H1 (cell line): Measurements from ENCODE around the gene GABRR3. TPM values are rescaled to one million over a fixed set of nuclear protein-coding genes. Genes with fewer than 3 reads are reported as not detected.

Experiments
- CTCF ChIA-PET: fragments of 300-600 bp; sonication (Branson Sonifier 250); formaldehyde crosslinking; loops from one replicate; lab custom pipeline; 2021; ENCODE audit not compliant: partially characterized antibody; lab: Charles Lee
- POLR2A ChIA-PET: fragments of 300-600 bp; sonication (Branson Sonifier 250); formaldehyde crosslinking; loops from one replicate; lab custom pipeline; 2021; ENCODE audit warnings: inconsistent platforms; ENCODE audit not compliant: partially characterized antibody; lab: Charles Lee
- DNase-seq, 2 experiments: peaks; one replicate each; pipeline versions ENCODE4 v3.0.0 to v3.0.0-alpha.2; 2010 to 2022; ENCODE audit warnings: low spot score in 2 of 2, low read depth in 1 of 2, mixed read lengths in 1 of 2
- FAIRE-seq: peaks from 2 replicates; lab custom pipeline; 2011; peaks lifted over from hg19 to GRCh38; lab: Jason Lieb, UNC
- H2AFZ ChIP-seq: 2 replicates; pipeline ENCODE4 v1.8.1; 2012; ENCODE audit warnings: low read length, inconsistent platforms
- H2AK5ac ChIP-seq: 2 replicates; pipeline ENCODE4 v1.6.1; 2013; ENCODE audit warnings: low read depth, low read length
- H2BK120ac ChIP-seq: replicated peaks from 2 replicates; pipeline ENCODE3; 2013; ENCODE audit warnings: low read depth, low read length, inconsistent platforms
- H2BK12ac ChIP-seq: 2 replicates; pipeline ENCODE4 v1.6.1; 2013; ENCODE audit warnings: low read depth, low read length
- H2BK15ac ChIP-seq: 2 replicates; pipeline ENCODE4 v1.6.1; 2013; ENCODE audit warnings: low read length
- H2BK20ac ChIP-seq: 2 replicates; pipeline ENCODE4 v1.6.1; 2013; ENCODE audit warnings: low read length
- H2BK5ac ChIP-seq: 2 replicates; pipeline ENCODE4 v1.6.1; 2013; ENCODE audit warnings: low read depth, low read length
- H3K14ac ChIP-seq: 2 replicates; pipeline ENCODE4 v1.6.1; 2013; ENCODE audit warnings: inconsistent platforms; ENCODE audit not compliant: insufficient read length
- H3K18ac ChIP-seq: 2 replicates; pipeline ENCODE4 v1.6.1; 2013; ENCODE audit warnings: low read length; ENCODE audit errors: extremely low read depth
- H3K23ac ChIP-seq: 2 replicates; pipeline ENCODE4 v1.6.1; 2013; ENCODE audit warnings: inconsistent platforms; ENCODE audit not compliant: insufficient read length
- H3K23me2 ChIP-seq: 2 replicates; pipeline ENCODE4 v1.6.1; 2013; ENCODE audit warnings: low read depth, low read length
- H3K27ac ChIP-seq: 2 replicates; pipeline ENCODE4 v1.6.1; 2011; ENCODE audit warnings: low read depth, low read length, inconsistent platforms
- H3K27me3 ChIP-seq, 4 experiments: replicated peaks in 1 of 4; 1 replicate in 1 of 4; 2 replicates in 3 of 4; pipeline versions ENCODE4 v1.6.1 to v1.8.1; 2011 to 2013; ENCODE audit warnings: low read length in 3 of 4, mild to moderate bottlenecking in 3 of 4, inconsistent platforms in 2 of 4, mixed read lengths in 2 of 4, moderate library complexity in 1 of 4; ENCODE audit not compliant: control insufficient read depth in 3 of 4, insufficient read depth in 3 of 4; ENCODE audit errors: extremely low read depth in 1 of 4
- H3K36me3 ChIP-seq, 4 experiments: 2 replicates each; pipeline versions ENCODE4 v1.6.1 to v1.8.1; 2011 to 2013; ENCODE audit warnings: mild to moderate bottlenecking in 4 of 4, low read length in 3 of 4, moderate library complexity in 2 of 4, control low read depth in 1 of 4, inconsistent platforms in 1 of 4; ENCODE audit not compliant: insufficient read depth in 4 of 4, control insufficient read depth in 2 of 4
- H3K4ac ChIP-seq: replicated peaks from 2 replicates; pipeline ENCODE3; 2013; ENCODE audit warnings: low read length, low read depth, mixed read lengths, inconsistent platforms; ENCODE audit not compliant: insufficient read length
- H3K4me1 ChIP-seq, 4 experiments: replicated peaks in 1 of 4; 1 replicate in 1 of 4; 2 replicates in 3 of 4; pipeline versions ENCODE4 v1.6.1 to v1.8.1; 2011 to 2013; ENCODE audit warnings: low read length in 3 of 4, inconsistent platforms in 2 of 4, mixed read lengths in 1 of 4; ENCODE audit not compliant: insufficient read depth in 4 of 4, control insufficient read depth in 3 of 4
- H3K4me2 ChIP-seq, 2 experiments: 2 replicates each; pipeline versions ENCODE4 v1.6.1 to v1.8.1; 2011 to 2013; ENCODE audit warnings: low read depth in 2 of 2, low read length in 2 of 2, control low read depth in 1 of 2, inconsistent platforms in 1 of 2, mild to moderate bottlenecking in 1 of 2; ENCODE audit not compliant: insufficient read depth in 1 of 2
- H3K4me3 ChIP-seq, 4 experiments: fragments of 200-600, 300-600 bp in 1 of 4; sonication (generic), shearing (Covaris generic), sonication (Bioruptor Twin) in 1 of 4; 2 replicates each; pipeline versions ENCODE4 v1.5.1 to v1.8.1; 2011 to 2016; ENCODE audit warnings: low read length in 4 of 4, low read depth in 3 of 4, control low read depth in 2 of 4, inconsistent platforms in 2 of 4, mild to moderate bottlenecking in 2 of 4, mixed read lengths in 1 of 4, moderate library complexity in 1 of 4; ENCODE audit not compliant: insufficient read depth in 2 of 4; ENCODE audit errors: extremely low read depth in 1 of 4
- H3K56ac ChIP-seq: replicated peaks from 2 replicates; pipeline ENCODE3; 2013; ENCODE audit warnings: low read depth, mild to moderate bottlenecking, mixed read lengths, low read length, inconsistent platforms; ENCODE audit not compliant: insufficient read length
- H3K79me1 ChIP-seq: 2 replicates; pipeline ENCODE4 v1.6.1; 2013; ENCODE audit warnings: low read depth, low read length, control low read depth
- H3K79me2 ChIP-seq, 2 experiments: 2 replicates each; pipeline versions ENCODE4 v1.6.1 to v1.8.1; 2012 to 2013; ENCODE audit warnings: low read length in 2 of 2, mild to moderate bottlenecking in 2 of 2, inconsistent platforms in 1 of 2; ENCODE audit not compliant: insufficient read depth in 2 of 2, control insufficient read depth in 1 of 2
- H3K9ac ChIP-seq, 4 experiments: replicated peaks in 1 of 4; 1 replicate in 1 of 4; 2 replicates in 3 of 4; pipeline versions ENCODE4 v1.6.1 to v1.8.1; 2011 to 2013; ENCODE audit warnings: low read depth in 3 of 4, low read length in 3 of 4, control low read depth in 2 of 4, mild to moderate bottlenecking in 2 of 4, moderate library complexity in 2 of 4, inconsistent platforms in 1 of 4; ENCODE audit errors: extremely low read depth in 1 of 4
- H3K9me3 ChIP-seq, 2 experiments: 2 replicates each; pipeline versions ENCODE4 v1.6.1 to v1.8.1; 2012 to 2013; ENCODE audit warnings: mild to moderate bottlenecking in 2 of 2, moderate library complexity in 2 of 2, control low read depth in 1 of 2, inconsistent platforms in 1 of 2, low read depth in 1 of 2, low read length in 1 of 2, mixed read lengths in 1 of 2; ENCODE audit not compliant: insufficient read depth in 2 of 2
- H4K20me1 ChIP-seq, 2 experiments: replicated peaks in 1 of 2; 2 replicates each; pipeline versions ENCODE3 to v1.8.1; 2011 to 2013; ENCODE audit warnings: inconsistent platforms in 2 of 2, low read length in 2 of 2, mild to moderate bottlenecking in 1 of 2; ENCODE audit not compliant: insufficient read depth in 2 of 2, control insufficient read depth in 1 of 2
- H4K5ac ChIP-seq: 2 replicates; pipeline ENCODE4 v1.6.1; 2013; ENCODE audit warnings: low read length, low read depth, mixed read lengths, inconsistent platforms; ENCODE audit not compliant: insufficient read length
- H4K8ac ChIP-seq: 2 replicates; pipeline ENCODE4 v1.8.0; 2013; ENCODE audit warnings: mild to moderate bottlenecking, moderate library complexity, low read length, inconsistent platforms; ENCODE audit not compliant: insufficient read depth; ENCODE audit errors: extremely low read depth
- H4K91ac ChIP-seq: replicated peaks from 2 replicates; pipeline ENCODE3; 2013; ENCODE audit warnings: low read length, mixed read lengths, inconsistent platforms; ENCODE audit not compliant: insufficient read length
- POU5F1 ChIP-seq: IDR thresholded peaks from 2 replicates; pipeline ENCODE4 v1.6.1; 2011; ENCODE audit warnings: low read depth, mild to moderate bottlenecking, low read length, moderate library complexity
- WGBS, 2 experiments: shearing (Covaris generic) in 1 of 2; methylation state at CpG; one replicate each; pipeline versions ENCODE4 v1.1.6 to v1.1.7; 2013 to 2015; ENCODE audit warnings: low lambda C conversion rate in 2 of 2, mixed read lengths in 2 of 2, inconsistent platforms in 1 of 2, low coverage in 1 of 2, missing lambda C conversion rate in 1 of 2; ENCODE audit not compliant: insufficient replicate concordance in 2 of 2, insufficient coverage in 1 of 2, insufficient read length in 1 of 2; ENCODE audit errors: extremely low coverage in 1 of 2, missing lambda C conversion rate in 1 of 2; 5-methylcytosine and 5-hydroxymethylcytosine counted together
- polyA plus RNA-seq, 7 experiments: library from polyadenylated mRNA; depleted of rRNA in 3 of 7; stranded (reverse) in 5 of 7; unstranded in 2 of 7; fragments of >200 nt in 5 of 7; fragments of 200-250 nt in 2 of 7; gene quantifications; 1 replicate in 5 of 7; 2 replicates in 1 of 7; 4 replicates in 1 of 7; pipeline versions ENCODE4 v1.2.1 to v1.2.3, GENCODE V29; 2011 to 2013; ENCODE audit warnings: missing spikeins in 2 of 7, mixed read lengths in 2 of 7
- total RNA-seq: library from RNA; stranded (reverse); fragmentation: NEBNext Ultra II Directional; extraction: Animal tissue kit (Norgen Biotek cat#: 25700); gene quantifications from 2 replicates; pipeline ENCODE4 v1.2.1, GENCODE V29; 2021

Gene GABRR3
- total and polyA plus RNA-seq, 2 of the 8 experiments (the other 6 are each of a cell fraction or from before 2014, with no cell fraction given) = not detected

- no peak overlapping the region for H3K9ac ChIP-seq
- H3K79me1 ChIP-seq = no peaks in the 10 kb centered on the region
- H3K27me3 ChIP-seq = no peaks in the 10 kb centered on the region
- no peak overlapping the region for H4K8ac ChIP-seq
- H2BK120ac ChIP-seq = no peak overlapping the region
- H2BK15ac ChIP-seq = no peak overlapping the region
- H3K56ac ChIP-seq = no peak overlapping the region
- H3K4me2 ChIP-seq = no peak overlapping the region
- H4K20me1 ChIP-seq = no peaks in the 10 kb centered on the region
- no peak for TF ChIP-seq POU5F1
- TF ChIP-seq, all 59 proteins: peak for 0
- FAIRE-seq (no peak), DNase-seq (no peak)
- no peak overlapping the region for H4K91ac ChIP-seq
- H3K4ac ChIP-seq = no peak overlapping the region
- CTCF ChIA-PET = interaction anchor here (1.5 kb wide), 1 partner anchor 14 kb away, joined by 5 read pairs; no protein-coding TSS in a partner anchor
- H2BK12ac ChIP-seq = no peak overlapping the region
- H2AFZ ChIP-seq = no peak overlapping the region
- no peak overlapping the region for H2AK5ac ChIP-seq
- H3K79me2 ChIP-seq = no peaks in the 10 kb centered on the region
- POLR2A ChIA-PET = interaction anchor here (0.8 kb wide), 1 partner anchor 9 kb away, joined by 3 read pairs; no protein-coding TSS in a partner anchor
- H3K23ac ChIP-seq = no peak overlapping the region
- peaks cover 0 to 10% (median 3%) of the 10 kb centered on the region in 4 experiments; a peak in 4 of 8 replicates for H3K36me3 ChIP-seq
- no peak overlapping the region for H4K5ac ChIP-seq
- H2BK20ac ChIP-seq = no peak overlapping the region
- H3K4me1 ChIP-seq = no peaks in the 10 kb centered on the region
- H3K27ac ChIP-seq = no peak overlapping the region
- H3K18ac ChIP-seq = no peak overlapping the region
- H2BK5ac ChIP-seq = no peak overlapping the region
- H3K23me2 ChIP-seq = no peaks in the 10 kb centered on the region; the same call in 1 of the 2 replicates
- no peak overlapping the region for H3K4me3 ChIP-seq
- no peak overlapping the region for H3K14ac ChIP-seq
- 96% methylated on average over 1 of the region's 1 CpG; no CpG with 5 or more reads in 1 of the 2 experiments for WGBS, 2 experiments
- H3K9me3 ChIP-seq = no peaks in the 10 kb centered on the region
Observed at GRCh38 chr3:97938444-97938843, 96.7 kb downstream of the GABRR3 start.
